ENCODE measurements around the gene ELL.

The ELL gene

DNA sequence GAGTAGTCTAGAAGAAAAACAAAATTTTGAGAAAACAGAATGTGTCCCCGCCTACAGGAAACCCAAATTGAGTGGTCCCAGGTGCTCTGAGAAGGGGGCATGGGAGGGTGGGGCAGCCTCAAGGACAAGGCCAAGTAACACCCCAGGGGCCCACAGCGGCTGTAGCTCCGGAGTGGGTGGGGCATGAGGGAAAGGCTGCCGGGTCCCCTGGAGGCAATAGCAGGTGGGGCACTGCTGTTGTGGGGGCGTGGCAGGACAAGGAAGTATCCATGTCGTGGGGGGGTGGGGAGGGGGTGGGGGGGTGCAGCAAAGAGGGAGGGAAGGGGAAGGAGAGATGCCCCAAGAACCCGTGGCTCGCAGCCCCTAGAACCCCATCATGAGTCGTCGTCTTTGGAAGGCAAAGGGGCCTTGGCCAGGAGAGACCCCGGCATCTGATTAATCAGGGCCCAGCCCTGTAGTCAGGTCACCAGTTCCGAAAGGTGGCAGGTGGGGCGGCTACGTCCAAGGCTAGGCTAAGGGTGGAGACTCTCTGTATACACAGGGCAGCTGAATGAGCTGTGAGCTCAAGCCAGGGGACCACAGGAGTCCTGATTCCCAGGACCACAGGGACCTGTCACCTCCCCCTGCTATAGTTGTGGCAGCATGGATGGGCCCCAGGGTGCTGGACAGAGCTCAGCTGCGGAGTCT, 76.5 kb downstream of the ELL start:
- Mint-ChIP-seq H3K4me1 (ENCODE audit: low read depth in 2 of 2) (peaks cover 19 to 26% of the 10 kb centered on the region in 2 donors), H3K4me3 (no peak overlapping the region), H3K27ac (no peak overlapping the region), H3K36me3 (ENCODE audit: insufficient read depth) (peaks cover 94% of the 10 kb centered on the region), H3K27me3 (no peaks in the 10 kb centered on the region), H3K9me3 (peaks cover 7 to 9% of the 10 kb centered on the region in 2 donors)
- no peak for DNase-seq
- no peak for ATAC-seq (replicated peaks)

DNA sequence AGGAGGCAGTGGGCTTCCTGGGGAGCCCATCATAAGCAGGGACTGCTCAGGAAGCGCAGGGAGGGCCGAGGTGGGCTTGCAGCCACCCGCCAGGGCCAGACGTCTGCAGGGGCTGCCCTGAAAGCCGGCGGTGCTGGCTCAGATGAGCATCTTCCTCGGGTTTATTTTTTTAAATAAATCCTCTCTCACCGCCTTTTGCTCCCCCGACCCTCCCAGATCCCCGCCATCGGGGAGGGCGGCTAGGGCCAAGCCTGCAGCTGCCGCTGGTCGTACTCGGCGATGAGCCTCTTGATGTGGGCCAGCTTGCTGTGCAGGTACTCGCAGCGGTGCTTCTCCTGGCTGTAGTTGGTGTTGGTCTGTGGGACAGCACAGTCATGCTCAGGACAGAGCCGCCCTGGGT, 77.4 kb downstream of the ELL start:
- Mint-ChIP-seq H3K4me3 (no peak overlapping the region), H3K27ac (no peak overlapping the region), H3K36me3 (ENCODE audit: insufficient read depth) (peaks cover 92% of the 10 kb centered on the region), H3K4me1 (ENCODE audit: low read depth in 2 of 2) (peaks cover 25 to 29% of the 10 kb centered on the region in 2 donors), H3K27me3 (no peaks in the 10 kb centered on the region), H3K9me3 (peaks cover 7 to 9% of the 10 kb centered on the region in 2 donors)
- DNase-seq (no peak), ATAC-seq (replicated peaks) (no peak)

DNA sequence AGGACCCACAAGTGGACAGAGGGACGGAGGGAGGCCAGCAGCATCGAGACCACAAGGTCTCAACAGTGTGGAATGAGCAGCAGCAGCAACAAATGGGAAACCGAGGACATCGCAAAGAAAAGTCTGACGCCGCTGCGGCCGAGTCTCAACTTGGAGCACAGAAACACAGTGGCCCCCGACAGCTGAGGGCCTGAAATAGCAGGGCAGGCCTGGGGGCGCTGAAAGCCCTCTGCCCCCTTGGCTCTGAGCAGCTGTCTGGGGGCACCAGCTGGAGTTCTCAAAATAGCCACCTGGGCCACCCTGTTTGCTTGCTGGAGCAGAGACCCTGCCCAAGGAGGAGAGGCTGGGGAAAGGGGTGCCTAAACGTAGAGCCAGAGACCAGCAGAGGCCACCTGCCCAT, 78.0 kb downstream of the ELL start:
- Mint-ChIP-seq H3K9me3 (peaks cover 7 to 9% of the 10 kb centered on the region in 2 donors), H3K27me3 (no peaks in the 10 kb centered on the region), H3K4me3 (no peak overlapping the region), H3K36me3 (ENCODE audit: insufficient read depth) (peaks cover 89% of the 10 kb centered on the region), H3K4me1 (ENCODE audit: low read depth in 2 of 2) (peaks cover 27 to 29% of the 10 kb centered on the region in 2 donors), H3K27ac (peak overlapping the region in 1 of 2 donors; percentile 79)
- DNase-seq (no peak), ATAC-seq (replicated peaks) (no peak)

DNA sequence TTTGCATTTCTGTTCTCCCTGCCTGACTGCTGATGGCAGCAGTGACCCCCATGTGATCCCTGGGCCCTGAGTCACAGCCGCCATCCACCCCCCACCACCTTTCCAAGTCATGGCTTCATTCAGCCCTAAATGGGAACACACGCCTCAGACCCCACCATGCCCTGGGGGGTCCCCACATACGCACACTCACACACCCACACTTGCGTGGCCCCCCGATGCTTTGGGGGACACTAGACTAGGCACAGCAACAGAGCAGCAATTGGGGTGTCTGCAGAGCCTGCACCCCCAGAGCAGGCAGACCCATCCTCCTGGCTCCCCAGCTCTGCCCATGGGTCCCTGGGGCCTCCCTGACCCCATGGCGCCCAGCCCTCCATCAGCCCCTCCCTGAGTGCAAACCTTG, 78.5 kb downstream of the ELL start:
- peaks cover 87% of the 10 kb centered on the region for H3K36me3 Mint-ChIP-seq (ENCODE audit: insufficient read depth)
- H3K4me3 Mint-ChIP-seq, result no peak overlapping the region
- no peak for ATAC-seq (replicated peaks)
- peak overlapping the region in 1 of 2 donors; percentile 79 for H3K27ac Mint-ChIP-seq
- DNase-seq, result no peak
- H3K4me1 Mint-ChIP-seq (ENCODE audit: low read depth in 2 of 2), result peaks cover 27 to 33% of the 10 kb centered on the region in 2 donors
- no peaks in the 10 kb centered on the region for H3K27me3 Mint-ChIP-seq
- H3K9me3 Mint-ChIP-seq, result peaks cover 7 to 9% of the 10 kb centered on the region in 2 donors

DNA sequence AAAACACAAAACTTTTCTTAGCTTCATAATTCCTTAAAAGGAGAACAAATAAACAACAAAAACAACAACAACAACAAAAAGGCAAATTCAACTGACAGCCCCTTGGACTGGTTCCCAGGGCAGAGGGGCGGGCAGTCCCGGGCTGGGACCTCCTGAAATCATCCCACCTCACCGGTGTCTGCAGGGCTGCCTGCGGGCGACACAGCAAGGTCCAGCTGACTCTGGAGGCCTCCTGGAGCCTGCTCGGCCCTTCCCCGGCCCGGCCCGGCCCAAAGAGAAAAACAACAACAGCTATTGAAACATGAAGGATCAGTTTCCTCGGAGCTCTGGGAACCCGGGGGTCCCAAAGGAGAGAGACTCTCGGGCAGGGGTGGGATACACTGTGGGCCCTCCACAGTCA, 78.9 kb downstream of the ELL start:
- Mint-ChIP-seq H3K36me3 (ENCODE audit: insufficient read depth) (peaks cover 87% of the 10 kb centered on the region), H3K4me1 (ENCODE audit: low read depth in 2 of 2) (peaks cover 27 to 31% of the 10 kb centered on the region in 2 donors), H3K4me3 (peak overlapping the region in 1 of 2 donors; percentile 7), H3K27ac (peak overlapping the region; percentile 85 to 89), H3K27me3 (no peaks in the 10 kb centered on the region), H3K9me3 (peaks cover 7 to 9% of the 10 kb centered on the region in 2 donors)
- DNase-seq (no peak), ATAC-seq (replicated peaks) (no peak)

DNA sequence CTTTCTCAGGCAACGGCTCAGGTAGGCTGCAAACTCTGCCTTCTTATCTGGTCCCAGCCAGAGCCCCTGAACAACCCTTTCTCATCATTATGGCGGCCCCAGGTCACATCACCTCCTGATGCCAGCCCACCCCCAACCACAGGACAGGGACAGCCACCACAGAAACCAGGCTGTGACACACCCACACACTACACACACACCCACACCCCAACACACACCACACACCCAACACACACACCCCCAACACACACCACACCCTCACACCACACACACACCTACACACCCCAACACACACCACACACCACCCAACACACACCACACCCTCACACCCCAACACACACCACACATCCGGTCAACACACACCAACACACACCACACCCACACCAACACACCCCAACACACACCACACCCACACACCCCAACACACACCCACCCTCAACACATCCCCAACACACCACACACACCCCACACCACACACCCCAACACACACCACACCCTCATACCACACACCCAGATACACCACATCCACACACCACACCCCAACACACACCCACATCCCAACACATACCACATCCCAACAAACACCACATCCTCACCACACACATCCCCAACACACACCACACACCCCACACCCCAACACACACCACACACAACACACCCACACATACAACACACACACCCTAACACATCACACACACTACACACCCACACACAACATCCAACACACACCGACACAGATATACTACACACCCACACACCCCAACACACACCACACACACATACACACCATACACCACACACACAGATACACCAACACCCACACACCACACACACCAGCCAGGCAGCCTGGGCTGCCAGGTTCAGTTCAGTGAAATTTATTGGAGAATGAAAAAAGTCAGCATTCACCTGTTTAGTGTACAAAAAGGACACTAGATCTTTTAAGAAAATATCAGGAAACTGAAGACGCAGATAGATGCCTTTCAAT, 79.8 kb downstream of the ELL start:
- H3K36me3 Mint-ChIP-seq (ENCODE audit: insufficient read depth), result peaks cover 86% of the 10 kb centered on the region
- ATAC-seq (replicated peaks), result peak; percentile 50
- H3K9me3 Mint-ChIP-seq, result peaks cover 7 to 9% of the 10 kb centered on the region in 2 donors
- DNase-seq, result peak; percentile 48 to 58 (median 56)
- peaks cover 27 to 31% of the 10 kb centered on the region in 2 donors for H3K4me1 Mint-ChIP-seq (ENCODE audit: low read depth in 2 of 2)
- H3K27me3 Mint-ChIP-seq, result no peaks in the 10 kb centered on the region
- H3K27ac Mint-ChIP-seq, result peak overlapping the region; percentile 85 to 89
- H3K4me3 Mint-ChIP-seq, result peak overlapping the region; percentile 33 to 64

DNA sequence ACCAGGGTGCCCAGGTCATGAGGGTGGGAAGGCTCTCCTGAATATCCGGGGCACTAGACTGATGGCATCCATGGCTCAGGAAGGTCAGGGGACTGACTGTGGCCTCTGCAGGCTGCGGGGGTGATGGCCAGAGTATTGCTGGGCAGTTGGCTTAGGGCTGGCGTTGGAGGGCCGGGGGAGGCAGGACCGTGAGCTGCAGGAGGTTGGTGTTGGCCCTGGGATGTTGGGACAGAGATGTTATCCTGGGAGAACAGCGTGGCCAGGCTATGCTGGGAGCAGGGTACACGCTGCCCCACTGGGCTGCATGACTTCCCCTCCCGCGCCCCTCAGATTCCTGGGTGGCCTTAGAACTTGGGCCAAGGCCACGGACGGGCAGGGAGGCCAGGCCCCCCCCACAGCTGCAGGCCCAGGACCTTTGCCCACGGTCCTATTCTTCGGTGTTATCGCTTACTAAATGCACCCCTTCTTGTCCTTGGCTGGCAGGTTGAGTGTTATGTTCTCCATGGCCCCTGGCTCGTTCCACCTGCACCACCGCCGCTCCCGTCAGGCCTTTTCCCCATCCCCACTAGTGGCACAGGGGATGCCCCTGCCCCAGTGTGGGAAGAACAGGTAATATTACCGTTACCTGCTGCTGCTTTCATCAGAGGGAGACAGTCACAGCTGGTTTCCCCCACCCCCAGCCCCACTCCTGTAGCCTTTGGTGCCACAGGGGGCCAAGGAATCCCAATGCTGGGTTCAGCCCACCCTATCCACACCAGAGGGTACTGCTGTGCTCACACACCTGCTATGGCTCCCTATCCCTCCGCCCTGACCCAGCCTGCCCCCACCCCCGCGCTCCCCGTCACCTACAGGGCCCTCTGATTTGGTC, 80.7 kb downstream of the ELL start:
- peaks cover 84% of the 10 kb centered on the region for H3K36me3 Mint-ChIP-seq (ENCODE audit: insufficient read depth)

DNA sequence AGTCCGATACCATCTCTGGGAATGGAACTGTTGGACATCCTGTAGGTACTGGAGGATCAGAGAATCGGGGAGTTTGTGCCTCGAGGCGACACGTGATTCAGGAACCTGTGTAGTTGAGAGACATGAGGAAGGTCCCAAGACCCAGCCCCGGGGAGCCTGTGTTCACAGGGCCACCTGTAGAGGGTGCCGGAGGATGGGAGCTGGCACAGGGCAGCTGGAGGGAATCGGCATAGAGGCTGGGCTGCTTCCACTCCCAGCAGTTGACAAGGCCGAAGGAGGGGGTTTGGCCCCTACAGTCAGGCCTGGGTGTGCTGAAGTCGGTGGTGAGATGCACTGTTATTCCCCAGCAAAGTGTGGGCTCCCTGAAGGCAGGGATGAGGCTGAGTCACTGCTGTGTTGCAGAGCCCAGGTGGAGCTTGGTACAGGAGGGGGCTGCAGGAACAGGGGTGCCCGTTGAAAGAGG, 81.4 kb downstream of the ELL start:
- Mint-ChIP-seq H3K4me3 (no peak overlapping the region), H3K9me3 (peaks cover 7 to 9% of the 10 kb centered on the region in 2 donors), H3K27me3 (no peaks in the 10 kb centered on the region), H3K27ac (peak overlapping the region; percentile 41 to 92), H3K4me1 (ENCODE audit: low read depth in 2 of 2) (peaks cover 27 to 39% of the 10 kb centered on the region in 2 donors), H3K36me3 (ENCODE audit: insufficient read depth) (peaks cover 83% of the 10 kb centered on the region)
- DNase-seq, result no peak
- peak; percentile 6 for ATAC-seq (replicated peaks)

More for the DNA sequence above, 80.7 kb downstream of the ELL start:
- Mint-ChIP-seq H3K4me1 (ENCODE audit: low read depth in 2 of 2) (peaks cover 27 to 35% of the 10 kb centered on the region in 2 donors), H3K4me3 (no peak overlapping the region), H3K27ac (peak overlapping the region; percentile 89 to 92), H3K9me3 (peaks cover 7 to 9% of the 10 kb centered on the region in 2 donors), H3K27me3 (no peaks in the 10 kb centered on the region)
- ATAC-seq (replicated peaks) (peak; percentile 0), DNase-seq (no peak)

DNA sequence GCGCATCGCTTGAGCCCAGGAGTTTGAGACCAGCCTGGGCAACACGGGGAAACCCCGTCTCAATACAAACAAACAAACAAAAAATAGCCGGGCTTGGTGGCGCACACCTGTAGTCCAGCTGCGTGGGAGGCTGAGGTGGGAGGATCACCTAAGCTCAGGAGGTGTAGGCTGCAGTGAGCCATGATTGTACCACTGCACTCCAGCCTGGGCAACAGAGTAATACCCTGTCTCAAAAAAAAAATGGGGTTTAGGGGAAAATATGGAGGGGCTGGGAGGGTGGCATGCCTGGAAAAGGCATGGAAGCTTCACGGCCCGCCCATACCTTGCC, 82.0 kb downstream of the ELL start:
- peak overlapping the region in 1 of 2 donors; percentile 76 for H3K4me3 Mint-ChIP-seq
- no peak for DNase-seq
- H3K27me3 Mint-ChIP-seq, result no peaks in the 10 kb centered on the region
- peaks cover 80% of the 10 kb centered on the region for H3K36me3 Mint-ChIP-seq (ENCODE audit: insufficient read depth)
- peak overlapping the region in 1 of 2 donors; percentile 92 for H3K27ac Mint-ChIP-seq
- H3K9me3 Mint-ChIP-seq, result peaks cover 7 to 9% of the 10 kb centered on the region in 2 donors
- no peak for ATAC-seq (replicated peaks)
- peaks cover 27 to 40% of the 10 kb centered on the region in 2 donors for H3K4me1 Mint-ChIP-seq (ENCODE audit: low read depth in 2 of 2)

DNA sequence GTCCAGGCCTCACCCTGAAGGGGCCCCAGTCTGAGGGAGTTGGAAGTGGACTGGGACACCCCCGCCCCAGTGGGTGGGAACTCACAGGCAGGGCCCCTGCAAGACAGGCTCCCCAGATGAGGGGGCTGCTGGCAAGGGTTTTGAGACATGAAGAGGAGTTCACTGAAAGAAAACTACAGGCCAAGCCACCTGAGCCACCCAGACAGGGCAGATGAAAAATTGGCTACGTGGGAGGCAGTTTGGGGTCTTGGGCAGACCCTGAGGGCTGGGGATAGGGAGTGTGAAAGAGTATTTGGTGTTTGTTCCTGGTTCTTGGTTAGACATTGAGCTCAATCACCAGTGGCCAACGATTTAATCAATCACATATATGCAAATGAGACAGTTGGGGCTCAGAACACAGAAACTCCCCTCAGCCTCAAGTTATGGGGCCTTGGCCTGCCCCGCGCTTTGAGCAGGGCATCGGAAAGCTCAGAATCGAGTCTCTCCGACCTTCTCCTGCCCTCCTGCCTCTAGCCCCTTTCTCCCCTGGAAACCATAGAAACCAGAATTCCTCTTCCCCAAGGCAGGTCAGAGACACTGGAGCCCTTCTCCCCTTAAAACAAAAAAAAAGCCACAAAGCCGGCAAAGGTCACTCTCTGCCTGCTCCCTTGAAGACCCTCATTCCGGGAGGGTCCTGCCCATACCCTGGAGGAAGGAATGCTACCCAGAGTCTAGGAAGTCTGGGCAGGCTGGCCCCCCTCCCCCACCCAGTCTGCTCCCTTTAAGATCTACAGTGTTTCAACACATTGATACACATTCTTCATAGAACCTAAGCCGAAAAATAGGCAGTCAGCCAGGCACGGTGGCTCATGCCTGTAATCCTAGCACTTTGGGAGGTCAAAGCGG, 82.6 kb downstream of the ELL start:
- H3K4me3 Mint-ChIP-seq, result peak overlapping the region in 1 of 2 donors; percentile 76

DNA sequence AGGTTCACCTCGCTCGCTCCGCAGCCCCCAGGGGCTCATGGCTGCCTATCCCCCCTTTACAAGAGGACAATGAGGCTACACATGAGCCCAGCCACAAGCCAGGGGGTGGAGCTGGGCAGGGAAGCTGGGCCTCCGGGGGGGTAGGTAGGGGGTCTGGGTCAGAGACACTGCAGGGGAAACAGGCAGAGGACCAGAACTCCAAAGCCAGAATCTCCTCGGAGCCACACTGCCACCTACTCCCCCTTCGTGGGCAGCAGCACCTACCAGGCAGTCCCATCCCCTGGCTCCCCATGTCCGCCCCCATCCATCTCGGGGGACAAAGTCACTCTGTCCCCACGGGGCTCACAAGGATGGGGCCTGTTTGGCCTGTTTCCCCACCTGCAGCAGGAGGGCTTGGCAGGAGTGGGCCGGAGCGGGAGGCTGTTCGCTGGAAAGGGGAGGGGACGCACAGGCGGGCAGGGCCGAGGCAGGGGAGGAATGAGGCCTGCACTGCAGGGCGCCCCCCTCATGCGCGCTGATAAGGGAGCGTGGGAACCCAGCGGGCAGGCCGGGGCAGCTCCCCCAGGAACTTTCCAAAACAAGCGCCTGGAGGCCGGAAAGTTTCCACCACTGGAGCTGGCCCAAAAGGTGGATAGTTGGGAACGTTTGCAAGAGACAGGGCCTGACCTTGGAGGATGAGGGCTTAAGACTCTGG, 83.4 kb downstream of the ELL start:
- no peak for ATAC-seq (replicated peaks)
- DNase-seq, result peak in 1 of 3 experiments; percentile 17
- peaks cover 7 to 9% of the 10 kb centered on the region in 2 donors for H3K9me3 Mint-ChIP-seq
- peak overlapping the region; percentile 31 to 76 for H3K4me3 Mint-ChIP-seq
- peaks cover 29 to 39% of the 10 kb centered on the region in 2 donors for H3K4me1 Mint-ChIP-seq (ENCODE audit: low read depth in 2 of 2)
- peak overlapping the region; percentile 35 to 92 for H3K27ac Mint-ChIP-seq
- peaks cover 75% of the 10 kb centered on the region for H3K36me3 Mint-ChIP-seq (ENCODE audit: insufficient read depth)
- H3K27me3 Mint-ChIP-seq, result no peaks in the 10 kb centered on the region

More for the DNA sequence above, 82.6 kb downstream of the ELL start:
- Mint-ChIP-seq H3K4me1 (ENCODE audit: low read depth in 2 of 2) (peaks cover 27 to 40% of the 10 kb centered on the region in 2 donors), H3K9me3 (peaks cover 7 to 9% of the 10 kb centered on the region in 2 donors), H3K36me3 (ENCODE audit: insufficient read depth) (peaks cover 80% of the 10 kb centered on the region), H3K27me3 (no peaks in the 10 kb centered on the region), H3K27ac (peak overlapping the region; percentile 35 to 92)
- peak in 1 of 3 experiments; percentile 17 for DNase-seq
- ATAC-seq (replicated peaks), result no peak
